GM19463 (cell line): Measurements from ENCODE around the gene WDR37.

ENCODE experiments used
- ATAC-seq: cut with Tn5 transposase; IDR thresholded peaks from one replicate; pipeline ENCODE4 v1.9.1; 2021; ENCODE audit warnings: mild to moderate bottlenecking, moderate library complexity; ENCODE audit not compliant: unreplicated experiment

Gene WDR37

DNA sequence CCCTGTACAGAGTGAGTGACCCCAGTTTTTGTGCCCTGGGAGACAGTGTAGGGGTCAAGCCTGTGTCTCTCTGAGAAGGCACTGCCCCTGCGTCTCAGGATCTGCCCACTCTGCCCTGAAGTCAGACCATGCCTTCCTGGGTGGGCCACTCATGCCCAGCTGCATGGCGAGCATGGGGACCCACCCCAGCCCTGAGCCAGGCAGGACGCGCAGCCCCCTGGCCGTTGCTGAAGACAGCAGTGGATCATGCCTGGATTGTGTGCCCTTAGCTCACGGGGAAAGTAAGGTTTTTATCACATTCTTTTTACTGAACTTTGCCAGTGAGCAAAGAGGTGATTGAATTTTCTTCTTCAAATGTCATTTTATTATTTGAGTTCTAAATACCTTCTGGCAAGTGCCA is 66.2 kb downstream of the WDR37 start:
- ATAC-seq: no peak

DNA sequence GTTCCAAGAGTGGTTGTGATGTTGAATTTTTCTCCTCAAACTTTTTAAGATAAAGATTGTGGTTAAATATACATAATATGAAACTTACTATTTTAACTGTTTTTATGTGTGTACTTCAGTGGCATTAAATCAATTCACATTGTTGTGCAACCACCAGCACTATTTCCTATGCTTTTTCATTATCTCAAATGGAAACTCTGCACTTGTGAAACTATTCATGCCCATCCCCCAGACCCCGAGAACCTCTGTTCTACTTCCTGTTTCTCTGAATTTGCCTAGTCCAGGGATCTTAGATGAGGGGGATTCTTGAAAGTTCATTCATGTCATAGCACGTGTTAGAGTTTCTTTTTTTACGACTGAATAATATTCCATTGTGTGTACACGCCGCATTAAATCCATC is 67.0 kb downstream of the WDR37 start:
- no peak for ATAC-seq

DNA sequence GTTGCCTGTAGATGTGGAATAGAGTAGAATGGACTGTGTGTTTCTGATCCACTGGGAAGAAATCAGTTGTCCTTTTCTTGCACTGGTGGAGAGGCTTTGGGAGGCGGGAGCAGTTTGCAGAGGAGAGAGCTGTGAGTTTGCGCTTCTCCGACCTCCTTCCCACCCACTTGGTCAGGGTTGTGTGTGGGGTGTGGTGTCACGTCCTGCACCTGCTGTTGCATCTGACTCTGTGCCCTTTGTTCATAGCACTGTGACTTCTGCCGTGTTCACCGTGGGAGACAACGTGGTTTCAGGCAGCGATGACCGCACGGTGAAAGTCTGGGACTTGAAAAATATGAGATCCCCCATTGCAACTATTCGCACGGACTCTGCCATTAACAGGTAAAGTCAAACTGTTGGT is 67.8 kb downstream of the WDR37 start:
- no peak for ATAC-seq

DNA sequence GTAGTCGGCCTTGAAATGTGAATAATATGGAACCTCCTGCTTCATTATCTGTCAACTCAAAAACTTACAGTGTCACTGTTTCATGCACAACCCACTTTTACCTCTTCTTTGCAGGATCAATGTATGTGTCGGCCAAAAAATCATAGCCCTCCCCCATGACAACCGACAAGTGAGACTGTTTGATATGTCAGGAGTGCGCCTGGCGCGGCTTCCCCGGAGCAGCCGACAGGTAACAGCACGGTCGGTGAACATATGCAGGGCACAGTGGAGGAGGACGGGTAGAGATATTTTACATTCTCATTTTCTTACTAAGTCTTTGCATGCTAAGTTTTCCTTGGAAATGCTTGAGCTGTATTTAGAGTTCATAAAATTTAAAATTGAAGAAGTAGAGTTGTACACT is 68.6 kb downstream of the WDR37 start:
- no peak for ATAC-seq

DNA sequence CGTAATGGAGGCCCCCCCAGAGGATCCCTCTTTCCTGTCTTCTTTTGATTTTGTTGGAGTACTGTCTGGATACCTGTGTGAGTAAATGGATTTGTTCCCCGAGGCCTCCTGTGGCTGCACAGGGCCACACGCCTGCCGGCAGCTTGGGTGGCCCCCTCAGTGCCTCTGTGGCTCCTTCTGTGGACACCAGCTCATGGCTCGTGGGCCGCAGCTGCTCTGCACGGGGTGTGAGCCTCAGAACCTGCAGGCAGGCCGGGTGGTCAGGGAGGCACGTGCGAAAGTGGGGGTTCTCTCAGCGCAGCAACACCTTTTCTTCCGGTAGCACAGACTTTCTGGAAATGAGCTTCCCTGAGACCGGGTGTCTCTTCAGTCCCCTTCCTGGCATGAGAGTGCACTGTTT is 70.3 kb downstream of the WDR37 start:
- no peak for ATAC-seq

DNA sequence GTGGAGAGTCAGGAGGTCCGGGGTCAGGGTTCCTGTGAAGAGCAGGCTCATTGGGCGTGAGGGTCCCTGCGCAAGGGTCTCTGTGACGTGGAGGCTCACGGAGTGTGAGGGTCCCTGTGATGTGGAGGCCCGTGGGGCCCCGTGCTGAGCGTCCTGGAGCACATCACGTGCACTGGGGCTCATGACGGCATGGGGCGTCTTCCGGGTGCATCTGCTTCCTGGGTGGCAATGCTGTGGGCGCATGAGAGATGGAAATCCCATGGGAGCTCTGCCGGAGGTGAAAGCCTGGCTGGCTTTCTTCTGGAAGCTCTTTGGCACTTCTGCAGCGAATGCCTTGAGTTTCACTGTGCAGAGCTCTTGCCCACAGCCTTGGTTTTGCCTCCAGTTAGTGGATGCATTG is 71.4 kb downstream of the WDR37 start:
- no peak for ATAC-seq

DNA sequence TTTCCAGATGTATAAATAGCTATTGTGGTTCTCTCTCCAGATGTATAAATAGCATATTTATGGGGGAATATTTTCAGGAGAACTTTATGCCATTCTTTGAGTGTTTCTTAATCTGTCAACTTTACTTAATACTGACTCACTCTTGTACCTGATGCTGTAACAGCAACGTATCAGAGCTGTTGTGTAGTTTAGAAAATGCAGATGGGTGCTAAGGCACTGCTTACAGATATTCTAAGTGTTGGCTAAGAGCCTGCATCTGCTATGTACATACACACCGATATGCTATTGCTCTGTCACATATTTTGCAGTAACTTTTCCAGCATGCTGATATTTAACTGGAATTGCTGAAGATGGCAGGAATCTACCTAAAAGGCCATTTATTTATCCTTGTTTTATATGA is 71.9 kb downstream of the WDR37 start:
- ATAC-seq: no peak

DNA sequence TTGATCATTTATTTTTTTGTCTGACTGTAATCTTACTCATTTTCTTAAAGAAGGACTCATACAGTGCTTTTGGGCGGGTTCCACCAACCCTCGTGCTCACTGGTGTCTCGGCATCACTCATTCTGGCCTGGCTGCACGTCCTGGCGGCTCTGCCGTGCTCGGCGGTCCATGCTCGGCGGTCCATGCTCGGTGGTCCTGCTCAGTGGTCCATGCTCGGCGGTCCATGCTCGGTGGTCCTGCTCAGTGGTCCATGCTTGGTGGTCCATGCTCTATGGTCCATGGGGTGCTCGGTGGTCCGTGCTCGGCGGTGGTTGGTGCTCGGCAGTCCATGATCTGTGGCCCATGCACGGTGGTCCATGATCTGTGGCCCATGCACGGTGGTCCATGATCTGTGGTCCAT is 72.5 kb downstream of the WDR37 start:
- no peak for ATAC-seq

DNA sequence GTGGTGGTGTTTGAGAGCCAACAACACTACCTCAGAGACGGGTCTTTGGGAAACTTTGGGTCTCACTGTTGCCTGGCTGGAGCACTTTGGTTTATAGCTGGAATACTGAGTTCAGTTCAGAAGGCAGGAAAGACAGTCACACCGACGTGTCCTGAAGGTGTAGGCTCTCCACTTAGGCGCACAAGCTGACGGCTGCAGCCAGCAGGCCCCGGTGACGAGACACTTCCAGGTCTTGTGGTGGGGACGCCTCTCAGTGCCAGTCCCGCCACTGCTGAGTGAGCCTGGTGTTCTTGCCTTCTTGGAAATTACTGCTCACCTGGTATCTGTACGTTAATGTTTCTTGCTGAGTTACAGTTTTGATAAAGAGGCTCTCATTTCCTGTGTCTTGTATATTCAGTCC is 74.0 kb downstream of the WDR37 start:
- ATAC-seq: no peak

DNA sequence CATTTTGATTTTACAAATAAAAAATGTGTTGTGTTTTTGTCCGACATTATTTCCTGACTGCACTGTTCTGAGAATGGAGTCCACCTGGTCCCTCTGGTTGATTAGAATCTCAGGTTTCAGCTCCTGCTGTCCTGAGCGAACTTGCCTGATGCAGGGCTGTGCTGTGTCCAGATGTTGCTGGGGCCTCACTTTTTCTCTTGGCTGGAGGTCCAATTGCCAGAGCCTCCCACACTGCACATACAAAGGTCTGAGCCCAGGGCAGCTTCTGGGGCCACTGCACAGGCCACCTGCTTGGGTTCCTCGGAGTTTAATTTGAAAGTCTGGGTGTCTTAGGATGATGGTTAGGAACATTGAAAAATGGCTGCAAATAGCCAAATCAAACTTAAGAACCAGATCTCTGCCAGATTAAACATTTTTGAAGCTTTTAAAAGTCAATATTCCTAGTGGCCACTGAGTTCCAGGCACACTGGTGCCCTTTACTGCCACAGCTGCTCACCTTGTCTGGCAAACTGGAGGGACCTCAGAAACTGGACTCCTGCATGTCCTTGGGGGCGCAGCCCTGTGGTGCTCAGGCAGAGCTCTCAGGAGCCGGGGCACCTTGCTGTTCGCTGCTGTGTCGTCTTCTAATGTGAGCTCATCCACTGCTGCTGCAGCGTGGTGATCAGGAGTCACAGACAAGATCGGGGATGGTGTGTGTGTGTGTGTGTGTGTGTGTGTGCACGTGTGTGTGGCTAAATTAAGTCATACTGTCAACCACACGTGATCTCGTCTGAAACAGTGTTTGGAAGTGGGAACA is 75.0 kb downstream of the WDR37 start:
- ATAC-seq: no peak

DNA sequence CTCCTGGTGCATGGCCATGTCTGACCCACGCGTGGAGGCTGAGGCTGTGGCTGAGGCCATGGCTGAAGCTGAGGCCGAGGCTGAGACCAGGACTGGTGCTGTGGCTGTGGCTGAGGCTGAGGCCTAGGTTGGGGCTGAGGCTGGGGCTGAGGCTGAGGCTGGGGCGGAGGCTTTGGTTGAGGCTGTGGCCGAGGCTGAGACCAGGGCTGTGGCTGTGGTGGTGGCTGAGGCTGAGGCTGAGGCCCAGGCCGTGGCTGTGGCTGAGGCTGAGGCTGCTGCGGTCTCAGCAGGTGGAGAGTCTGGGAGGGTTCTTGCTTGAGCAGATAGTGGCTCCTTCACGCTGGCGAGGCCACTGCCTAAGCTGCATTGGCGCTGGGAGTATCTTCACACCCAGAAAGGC is 76.4 kb downstream of the WDR37 start:
- ATAC-seq: no peak

DNA sequence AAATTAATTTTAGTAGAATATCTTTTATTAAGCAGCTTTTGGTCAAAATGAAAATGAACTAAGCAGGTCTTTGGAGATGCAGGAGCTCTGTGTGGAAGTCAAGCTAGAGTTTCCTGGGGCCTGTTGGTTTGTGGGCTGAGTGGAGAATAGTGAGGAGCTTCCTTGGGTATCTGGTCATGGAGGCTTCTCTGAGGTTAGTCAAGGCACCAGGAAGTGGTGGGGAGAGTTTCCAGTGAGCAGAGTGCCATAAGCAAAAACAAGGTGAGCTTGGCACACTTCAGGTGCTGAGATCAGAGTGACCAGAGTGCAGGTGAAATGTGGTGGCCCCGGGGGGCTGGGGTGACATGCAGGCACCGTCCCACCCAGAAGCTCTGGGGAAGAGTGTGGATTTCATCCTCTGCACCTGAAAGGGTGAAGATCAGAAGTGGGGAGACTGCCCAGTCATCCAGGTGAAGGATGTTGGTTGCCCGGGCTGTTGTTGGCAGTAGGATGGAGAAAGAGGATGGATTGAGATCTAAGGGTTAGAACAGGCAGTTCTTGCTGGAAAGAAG is 77.4 kb downstream of the WDR37 start:
- ATAC-seq: no peak

DNA sequence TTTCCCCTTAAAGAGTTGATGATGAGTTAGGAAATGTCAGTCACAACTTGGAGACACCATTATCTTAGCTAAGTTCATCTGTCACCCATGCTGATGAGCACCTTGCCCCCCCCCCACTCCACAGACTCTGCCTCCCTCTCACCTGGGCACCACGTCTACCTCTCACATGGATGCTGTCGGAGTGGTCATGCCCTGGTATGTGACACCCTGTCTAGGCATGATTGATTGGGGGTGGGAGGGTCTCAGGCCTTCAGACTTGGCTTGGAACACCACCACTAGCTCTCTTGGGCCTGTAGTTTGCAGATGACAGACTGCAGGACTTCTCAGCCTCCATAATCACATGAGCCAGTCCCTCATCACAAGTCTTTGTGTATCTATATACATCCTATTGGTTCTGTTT is 78.0 kb downstream of the WDR37 start:
- no peak for ATAC-seq

DNA sequence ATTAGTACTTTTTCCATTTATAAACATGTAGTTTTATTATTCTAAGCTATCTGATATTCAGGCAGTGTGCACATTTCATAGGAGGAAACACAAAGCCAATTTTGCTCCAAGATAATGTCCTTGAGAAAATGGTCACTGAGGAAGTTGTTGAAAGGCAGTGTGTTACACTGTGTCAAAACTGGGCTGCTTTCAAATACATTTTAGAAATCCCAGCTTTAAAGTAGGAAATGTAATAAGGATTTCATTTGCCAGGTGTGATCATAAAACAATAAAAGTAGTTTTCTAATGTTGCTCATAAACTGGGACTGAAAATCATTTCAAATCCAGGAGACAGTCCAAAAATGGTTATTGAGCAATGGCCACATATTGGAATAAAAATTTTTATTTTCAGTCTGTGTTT is 80.1 kb downstream of the WDR37 start:
- no peak for ATAC-seq

DNA sequence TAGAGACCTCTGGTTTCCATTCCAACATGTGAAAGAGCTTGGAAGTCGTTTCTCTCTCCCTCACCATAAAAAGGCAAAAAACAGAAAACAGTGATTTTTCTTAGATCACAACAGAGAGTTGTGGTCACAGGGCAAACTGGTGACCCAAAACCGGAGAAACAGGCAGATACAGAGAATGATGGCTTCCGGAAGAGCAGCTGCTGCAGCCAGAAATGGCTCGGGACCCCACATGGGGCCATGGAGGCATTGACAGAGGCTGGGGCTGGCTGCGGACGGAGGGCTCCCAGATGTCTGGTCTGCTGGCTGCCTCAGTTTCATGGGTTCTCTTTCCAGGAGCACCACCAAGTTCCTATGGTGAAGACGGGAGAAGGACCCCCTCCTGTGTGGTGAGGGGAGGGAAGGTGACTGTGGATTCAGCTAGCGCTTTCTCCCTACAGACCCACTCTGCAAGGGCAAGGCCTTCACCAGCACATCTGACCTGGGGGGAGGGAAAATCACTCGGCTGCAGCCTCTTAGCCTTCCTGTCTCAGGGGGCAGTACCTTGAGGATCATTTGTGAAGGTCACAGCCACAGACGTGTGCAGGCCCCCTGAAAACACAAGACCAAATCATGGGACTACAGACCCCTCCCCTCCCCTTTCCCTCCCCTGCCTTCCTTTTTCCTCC is 81.4 kb downstream of the WDR37 start:
- no peak for ATAC-seq

DNA sequence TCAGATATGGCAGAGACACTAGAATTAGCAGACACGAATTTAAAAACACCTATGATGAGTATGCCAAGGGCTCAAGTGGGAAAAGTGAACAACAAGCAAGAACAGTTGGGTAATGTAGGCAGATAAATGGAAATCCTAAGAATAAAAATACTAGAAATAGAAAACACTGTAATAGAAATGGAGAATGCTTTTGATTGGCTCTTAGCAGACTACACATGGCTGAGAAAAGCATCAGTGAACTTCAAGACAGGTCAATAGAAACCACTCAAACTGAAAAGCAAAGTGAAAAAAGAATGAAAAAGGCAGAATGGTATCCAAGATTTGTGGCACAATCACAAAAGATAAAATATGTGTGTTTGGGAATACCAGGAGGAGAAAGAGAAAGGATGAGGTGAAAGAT is 82.3 kb downstream of the WDR37 start:
- no peak for ATAC-seq

DNA sequence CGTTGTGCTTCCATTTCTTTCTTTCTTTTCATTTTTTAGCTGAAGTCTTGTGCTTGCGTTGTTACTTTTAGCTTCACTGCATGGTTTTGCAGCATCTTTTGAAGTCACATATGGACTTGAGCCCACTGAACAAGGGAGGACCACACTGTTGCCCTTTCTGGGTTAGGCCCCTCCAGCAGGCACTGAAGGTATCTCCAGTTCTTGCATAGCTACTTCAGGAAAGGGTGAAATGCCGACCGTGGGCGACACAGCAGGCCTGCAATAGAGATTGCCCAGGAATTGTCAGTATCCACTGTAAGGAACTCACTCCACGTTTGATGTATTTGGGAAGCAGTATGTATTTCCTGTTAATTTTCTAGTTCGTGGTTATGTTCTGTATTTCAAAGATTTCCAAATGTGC is 85.1 kb downstream of the WDR37 start:
- ATAC-seq: no peak

DNA sequence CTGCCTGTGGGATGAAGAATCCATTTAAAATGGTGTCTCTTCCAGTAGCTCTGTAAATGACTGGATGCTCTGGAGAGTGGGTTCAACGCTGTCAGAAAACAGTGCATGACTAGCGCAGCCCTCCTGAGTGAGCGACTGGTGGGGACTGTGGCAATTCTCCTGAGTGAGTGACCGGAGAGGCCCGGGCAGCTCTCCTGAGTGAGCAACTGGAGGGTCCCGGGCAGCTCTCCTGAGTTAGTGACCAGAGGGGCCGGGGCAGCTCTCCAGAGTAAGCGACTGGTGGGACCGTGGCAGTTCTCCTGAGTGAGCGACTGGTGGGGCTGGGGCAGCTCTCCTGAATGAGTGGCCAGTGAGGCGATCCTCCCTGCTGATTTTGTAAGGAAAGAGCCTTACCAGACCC is 85.5 kb downstream of the WDR37 start:
- ATAC-seq: no peak

DNA sequence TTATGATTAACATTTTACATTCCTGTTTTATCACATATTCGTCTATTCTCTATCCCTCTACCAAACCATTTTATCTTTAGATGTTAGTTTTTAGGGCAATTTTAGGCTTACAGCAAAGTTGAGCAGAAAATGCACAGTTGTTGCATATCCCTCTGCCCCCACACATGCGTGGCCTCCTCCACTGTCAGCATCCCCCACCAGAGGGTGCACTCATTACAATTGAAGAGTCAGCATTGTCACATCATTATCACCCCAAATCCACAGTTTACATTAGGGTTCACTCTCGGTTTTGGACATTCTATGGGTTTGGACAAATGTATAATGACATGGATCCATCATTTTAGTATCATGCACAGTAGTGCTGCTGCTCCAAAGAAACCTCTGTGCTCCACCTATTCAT is 86.4 kb downstream of the WDR37 start:
- ATAC-seq: no peak

DNA sequence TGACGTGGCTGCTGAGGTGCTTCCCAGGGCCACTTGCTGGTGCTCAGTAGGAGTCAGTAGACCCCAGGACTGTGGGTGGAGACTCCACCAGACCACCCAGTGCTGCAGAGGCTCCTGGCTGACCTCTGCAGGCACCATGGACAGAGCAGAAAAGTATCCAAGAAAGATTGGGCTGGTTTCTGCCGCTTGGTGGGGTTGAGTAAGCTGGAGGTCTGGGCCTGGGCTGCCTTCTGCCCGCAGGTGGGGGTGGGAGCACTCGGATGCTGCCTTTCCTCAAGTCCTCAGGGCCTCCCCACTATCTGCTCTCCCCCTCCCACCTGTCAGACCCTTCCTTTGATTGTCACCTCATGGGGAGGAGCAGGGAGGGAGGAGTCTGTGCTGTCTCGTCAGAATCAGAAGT is 91.6 kb downstream of the WDR37 start:
- ATAC-seq: no peak

DNA sequence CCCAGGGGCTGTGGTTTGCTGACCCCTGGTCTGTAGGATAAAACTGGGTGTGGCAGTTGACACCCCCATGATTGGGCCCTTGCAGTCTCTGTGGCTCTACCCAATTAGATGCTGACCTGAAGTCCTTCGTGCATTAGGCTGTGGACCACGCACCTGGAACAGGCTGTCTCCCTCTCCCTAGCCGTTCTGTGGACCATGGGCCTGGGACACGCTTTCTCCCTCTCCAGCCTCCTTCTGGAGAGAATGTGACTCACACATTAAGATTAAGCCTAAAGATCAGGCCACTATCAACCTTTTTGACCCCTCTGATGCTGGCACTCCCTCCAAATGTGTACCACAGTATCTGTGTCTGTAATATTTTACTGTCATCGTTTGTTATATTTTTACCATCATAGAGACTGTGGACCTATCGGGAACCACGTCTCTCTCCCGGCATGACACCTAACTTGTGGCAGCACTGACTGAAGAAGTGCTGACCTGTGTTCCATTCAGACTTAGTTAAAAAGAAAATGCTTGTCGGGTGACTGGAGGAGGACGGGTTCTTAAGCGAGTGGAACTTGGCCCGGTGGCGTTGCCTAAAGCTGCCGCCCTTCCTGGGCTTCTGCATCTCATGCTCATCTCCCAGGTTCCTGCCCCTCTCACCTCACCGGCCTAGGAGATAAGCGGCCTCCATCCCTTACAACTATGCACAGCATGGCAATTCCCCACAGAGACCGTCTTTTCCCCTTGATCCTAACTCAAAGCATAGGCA is 92.8 kb downstream of the WDR37 start:
- ATAC-seq: no peak
